Left lobe of liver (tissue), 2 donors: ENCODE results near the gene ABHD17A. TPM values are rescaled to one million over a fixed set of nuclear protein-coding genes. Genes with fewer than 3 reads are reported as not detected.

Experiments used
- ATAC-seq: fragments of 200-7000 bp; cut with Tn5 transposase; one replicate; pipeline ENCODE4 v1.9.1; 2020; ENCODE audit warnings: mild to moderate bottlenecking, moderate library complexity
- DNase-seq: peaks from one replicate; pipeline ENCODE4 v3.0.0-alpha.2; 2020; ENCODE audit warnings: low spot score
- total RNA-seq: library from RNA; stranded (reverse); gene quantifications from one replicate; pipeline ENCODE4 v1.2.1, GENCODE V29; 2021
- donor health status: DM: no; HTN: no; CAD: no; lungs with moderate emphysema.
- donor health status: DM: no; HTN: yes; CAD: no.

ABHD17A gene
- total RNA-seq, 1 donor from 2014 or later = 29.4 TPM

DNA sequence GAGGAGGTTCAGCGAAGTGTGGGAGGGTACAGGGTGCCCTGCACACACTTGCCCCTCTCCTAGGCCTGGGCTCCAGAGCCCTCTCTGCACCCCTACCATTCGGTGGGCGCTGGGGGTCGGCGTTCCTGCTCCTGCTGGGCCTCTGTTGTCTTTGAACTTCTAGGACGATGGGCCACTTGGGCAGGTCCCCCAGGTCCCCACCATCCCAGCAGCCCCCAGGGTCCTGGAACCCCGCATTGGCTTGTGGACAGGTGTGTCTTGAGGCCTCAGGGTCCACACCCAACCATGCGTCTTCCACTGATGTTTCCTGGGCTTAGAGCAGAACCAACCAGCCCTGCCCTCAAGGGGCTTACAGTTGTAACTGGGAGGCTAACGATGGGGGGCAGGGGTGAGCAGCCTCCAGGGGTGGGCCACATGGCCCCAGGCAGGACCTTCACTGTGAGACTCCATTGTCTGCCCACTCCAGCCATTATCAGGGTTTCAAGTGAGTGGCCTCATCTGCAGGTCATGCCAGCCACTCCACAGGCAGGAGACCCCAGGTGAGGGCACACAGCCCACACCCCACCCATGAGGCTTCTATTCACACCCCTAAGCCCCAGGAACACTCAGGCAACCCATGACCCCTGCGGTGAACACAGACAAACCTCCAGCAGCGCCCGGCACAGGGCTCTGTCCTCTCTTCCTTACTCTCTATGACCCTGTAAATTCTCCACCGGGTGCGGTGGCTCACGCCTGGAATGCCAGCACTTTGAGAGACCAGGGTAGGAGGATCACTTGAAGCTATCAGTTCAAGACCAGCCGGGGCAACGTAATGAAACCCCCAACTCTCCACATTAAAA lies 19.9 kb downstream of the ABHD17A start:
- no peak for DNase-seq

GRCh38 chr19:1864480-1865171 lies 20.7 kb downstream of the ABHD17A start:
- ATAC-seq = peak; percentile 61

More for the DNA sequence above, 19.9 kb downstream of the ABHD17A start:
- ATAC-seq = no peak

DNA sequence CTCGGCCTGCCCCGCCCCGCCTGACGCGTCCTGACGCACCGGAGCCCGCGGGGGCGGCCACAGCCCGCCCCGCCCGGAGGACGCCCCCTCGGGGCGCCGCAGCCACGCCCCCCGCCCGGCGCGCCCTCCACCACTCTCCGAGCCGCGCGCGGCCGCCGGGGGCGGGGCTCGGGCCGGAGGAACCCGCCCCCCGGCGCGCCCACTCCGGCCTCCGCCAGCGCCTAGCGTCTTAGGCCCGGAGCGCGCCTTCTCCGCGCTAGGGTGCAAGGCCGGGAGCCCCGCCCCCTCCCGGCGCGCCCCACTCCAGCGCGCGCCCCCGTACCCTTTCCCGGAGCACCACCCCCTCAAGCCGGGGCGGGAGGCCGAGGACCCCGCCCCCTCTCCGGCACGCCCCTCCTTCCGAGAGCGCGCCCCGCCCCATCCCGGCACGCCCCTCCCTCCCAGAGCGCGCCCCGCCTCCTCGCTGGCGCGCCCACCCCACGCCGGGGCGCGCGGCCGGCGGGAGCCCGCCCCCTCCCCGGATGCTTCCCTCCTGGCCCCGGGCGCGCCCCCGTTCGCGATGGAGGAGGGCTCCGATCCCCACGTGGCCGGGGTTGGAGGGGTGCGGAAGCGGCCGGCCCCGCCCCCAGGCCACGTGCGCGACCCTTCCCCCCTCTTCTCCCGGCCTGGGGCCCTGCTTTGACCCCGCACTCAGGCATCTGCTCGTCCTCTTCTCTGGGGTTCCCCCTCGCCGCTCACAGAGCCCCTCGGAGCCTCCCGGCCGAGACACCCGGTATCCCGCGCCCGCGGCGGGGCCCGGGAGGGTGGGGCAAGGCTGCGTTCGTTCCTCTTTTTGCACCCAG lies 21.4 kb downstream of the ABHD17A start:
- peak; percentile 75 for ATAC-seq
- DNase-seq = peak; percentile 95

More at GRCh38 chr19:1864480-1865171, 20.7 kb downstream of the ABHD17A start:
- DNase-seq = peak; percentile 85

DNA sequence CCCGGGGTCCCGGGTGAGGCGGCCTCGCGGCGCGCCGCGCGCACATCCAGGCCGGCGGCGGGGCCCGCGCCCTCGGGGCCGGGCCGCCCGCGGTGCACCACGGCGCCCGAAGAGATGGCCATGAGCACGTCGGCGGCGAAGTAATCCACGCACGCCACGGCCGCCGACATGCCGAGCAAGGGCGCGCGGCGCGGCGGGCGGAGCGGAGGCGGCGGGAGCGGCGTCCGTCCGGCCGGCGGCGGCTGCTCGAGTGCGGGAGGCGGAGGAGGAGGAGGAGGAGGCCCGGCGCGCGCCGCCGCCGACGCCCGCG lies 22.0 kb downstream of the ABHD17A start, which contains the start of gene KLF16:
TSS of gene KLF16 (minus strand) at position 252 of the 310 bp plus-strand sequence. CDS start at position 170, 82 bp downstream.
- ATAC-seq (no peak), DNase-seq (no peak)

GRCh38 chr19:1862424-1863327 lies 22.6 kb downstream of the ABHD17A start:
- ATAC-seq (no peak), DNase-seq (no peak)

DNA sequence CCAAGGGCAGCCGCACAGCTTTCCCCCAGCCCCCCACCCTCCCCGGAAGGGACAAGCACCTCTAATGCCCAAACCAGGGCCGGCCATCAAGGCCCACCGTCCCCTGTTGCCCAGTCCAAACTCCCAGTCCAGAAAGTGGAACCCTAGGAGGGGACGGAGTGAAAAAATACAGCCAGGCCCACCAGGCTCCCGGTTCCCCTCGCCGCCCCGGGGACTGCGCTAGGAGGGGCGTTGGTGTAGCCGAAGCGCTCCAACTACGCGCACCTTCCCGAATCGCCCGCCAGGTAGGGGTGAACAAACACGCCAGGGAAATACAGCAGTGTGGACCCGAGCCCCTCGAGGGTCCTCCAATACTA lies 23.2 kb downstream of the ABHD17A start:
- ATAC-seq (no peak), DNase-seq (no peak)

- ATAC-seq (no peak), DNase-seq (no peak)
Measured at GRCh38 chr19:1861599-1862031, 23.7 kb downstream of the ABHD17A start.

DNA sequence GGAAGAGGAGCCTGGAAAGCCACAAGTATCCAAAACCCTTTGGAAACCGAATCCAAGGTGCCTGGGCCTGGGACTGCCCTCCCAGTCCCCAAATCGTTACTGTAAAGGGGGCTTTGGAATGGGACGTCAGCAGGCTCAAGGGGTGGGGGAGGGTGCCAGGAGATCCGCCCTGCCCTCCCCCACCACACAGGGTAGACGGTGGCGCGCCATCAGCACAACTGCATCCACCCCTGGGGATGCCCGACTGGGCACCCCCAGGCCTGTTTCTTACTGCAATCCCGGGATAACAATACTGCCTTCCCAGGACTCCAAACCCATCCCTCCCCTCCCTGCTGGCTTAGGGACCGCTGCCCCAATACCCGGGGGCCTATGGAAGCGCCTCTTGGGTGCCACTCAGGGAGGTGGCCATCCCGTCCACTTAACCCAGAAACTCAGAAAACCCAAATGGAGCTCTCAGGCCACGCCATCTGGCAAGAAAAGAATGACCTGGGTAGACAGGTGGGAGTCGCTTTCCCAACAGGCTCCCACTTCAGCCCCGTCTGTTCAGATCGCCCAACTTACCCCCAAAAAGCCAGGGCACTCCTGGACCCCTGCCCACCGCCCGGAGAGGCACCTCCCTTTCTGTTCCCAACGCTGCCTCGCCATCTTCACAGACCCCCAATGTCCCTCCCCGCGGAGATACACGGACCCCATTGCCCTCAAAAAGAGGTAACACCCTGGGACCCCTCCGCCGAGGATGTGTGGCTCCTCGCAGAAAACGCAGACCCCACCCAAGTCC lies 24.3 kb downstream of the ABHD17A start:
- no peak for DNase-seq
- ATAC-seq = no peak

GRCh38 chr19:1860042-1860775 lies 25.1 kb downstream of the ABHD17A start:
- peak; percentile 11 for ATAC-seq

DNA sequence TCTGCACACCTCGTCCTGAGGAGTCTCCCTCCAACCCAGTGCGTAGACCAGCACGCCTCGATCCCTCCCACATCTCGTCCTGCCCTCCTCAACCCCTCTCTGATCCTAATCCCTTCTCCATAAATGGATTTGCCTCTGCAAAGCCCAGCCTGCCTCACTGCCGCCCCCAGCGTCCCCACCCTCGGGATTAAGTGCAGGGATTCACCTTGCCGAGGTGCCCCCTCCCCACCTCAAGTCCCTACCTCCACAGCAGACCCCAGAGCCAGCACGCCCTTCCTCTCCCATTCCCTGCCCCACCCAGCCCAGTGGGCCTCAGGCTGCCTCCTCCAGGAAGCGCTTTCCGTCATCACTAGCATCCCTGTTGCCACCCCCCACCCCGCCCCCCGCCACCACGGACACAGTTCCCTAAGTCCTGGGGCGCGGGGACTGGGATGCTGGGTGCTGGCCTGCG lies 25.9 kb downstream of the ABHD17A start:
- DNase-seq (no peak), ATAC-seq (no peak)

More at GRCh38 chr19:1860042-1860775, 25.1 kb downstream of the ABHD17A start:
- peak; percentile 90 for DNase-seq

DNA sequence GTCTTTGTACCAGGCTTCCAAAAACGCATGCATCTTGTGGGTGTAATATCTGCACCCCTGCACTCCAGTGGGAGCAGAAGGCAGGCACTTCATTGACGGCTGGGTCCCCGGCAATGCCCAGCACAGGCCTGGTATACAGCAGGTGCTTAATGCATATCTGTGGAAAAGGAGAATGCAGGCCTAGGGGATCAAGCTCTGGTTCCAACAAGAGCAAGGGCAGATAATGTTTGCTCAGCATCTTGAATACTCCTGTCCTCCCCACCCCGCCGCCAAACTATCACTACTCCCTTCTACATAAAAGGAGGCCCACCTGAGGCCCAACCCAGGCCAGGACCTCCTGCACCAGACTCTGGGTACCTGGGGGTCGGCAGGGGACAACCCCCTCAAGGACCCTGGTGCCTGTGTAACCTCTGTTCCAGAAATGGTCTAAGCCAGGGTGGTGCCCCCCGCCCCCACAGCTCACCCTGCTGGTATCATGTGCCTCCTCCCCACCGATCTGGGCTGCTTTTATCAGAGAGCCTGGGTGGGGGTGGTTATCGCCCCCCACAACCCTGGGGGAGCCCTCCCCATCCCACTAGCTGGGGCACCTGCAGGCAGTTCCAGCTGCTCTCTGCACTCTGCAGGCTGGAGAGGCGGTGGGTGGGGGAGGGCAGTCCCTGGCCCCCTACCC lies 26.7 kb downstream of the ABHD17A start:
- ATAC-seq = no peak
- DNase-seq = no peak

DNA sequence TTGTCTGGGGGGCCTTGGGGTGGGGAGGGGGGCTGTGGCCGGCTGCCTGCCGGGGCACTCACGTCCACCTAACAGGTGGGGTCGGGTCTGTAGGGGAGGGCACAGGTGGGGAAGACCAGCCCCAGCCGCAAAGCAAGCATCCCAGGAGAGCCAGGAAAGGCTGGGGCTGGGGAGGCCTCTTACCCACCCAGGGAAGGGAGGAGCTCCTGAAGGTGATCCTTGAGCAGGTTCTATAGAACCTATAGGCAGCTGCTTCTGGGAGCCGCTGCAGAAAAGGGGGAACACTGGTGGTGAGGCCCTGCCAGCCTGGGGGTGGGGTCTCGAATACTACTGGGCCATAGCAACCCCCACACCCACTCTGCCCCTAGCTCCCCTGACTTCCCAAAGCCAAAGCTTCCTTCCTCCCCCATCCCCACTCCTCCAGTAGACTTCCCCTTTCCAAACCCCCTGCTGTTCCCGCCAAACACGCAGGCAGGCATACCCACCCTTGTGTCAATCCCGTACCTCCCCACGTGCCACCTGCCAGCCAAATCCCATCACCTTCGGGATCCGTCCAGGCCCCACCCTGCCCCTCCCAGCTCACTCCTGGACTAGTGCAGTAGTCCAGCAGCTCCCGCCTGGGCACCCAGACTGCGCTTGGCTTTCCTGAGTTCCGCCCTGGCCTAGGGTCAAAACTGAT lies 27.5 kb downstream of the ABHD17A start:
- ATAC-seq = no peak
- no peak for DNase-seq

GRCh38 chr19:1856698-1857603 lies 28.3 kb downstream of the ABHD17A start:
- peak; percentile 92 for DNase-seq
- peak; percentile 70 for ATAC-seq

DNA sequence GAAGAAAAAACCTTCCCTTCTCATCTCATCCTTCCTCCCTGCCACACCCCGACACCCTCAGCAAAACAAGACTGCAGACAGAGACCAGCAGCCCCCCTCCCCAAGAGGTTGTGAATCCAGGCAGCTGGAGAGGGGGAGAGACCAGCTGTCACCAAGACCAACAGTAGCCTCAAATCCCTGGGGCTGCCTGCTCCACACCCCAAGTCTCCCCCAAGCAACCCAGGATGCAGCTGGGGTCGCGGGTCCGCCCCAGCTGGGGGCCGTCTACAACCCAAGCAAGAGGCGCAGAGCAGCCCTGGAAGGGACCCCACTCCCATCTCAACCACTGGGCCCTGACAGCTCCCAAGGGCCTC lies 29.0 kb downstream of the ABHD17A start:
- no peak for DNase-seq
- no peak for ATAC-seq

DNA sequence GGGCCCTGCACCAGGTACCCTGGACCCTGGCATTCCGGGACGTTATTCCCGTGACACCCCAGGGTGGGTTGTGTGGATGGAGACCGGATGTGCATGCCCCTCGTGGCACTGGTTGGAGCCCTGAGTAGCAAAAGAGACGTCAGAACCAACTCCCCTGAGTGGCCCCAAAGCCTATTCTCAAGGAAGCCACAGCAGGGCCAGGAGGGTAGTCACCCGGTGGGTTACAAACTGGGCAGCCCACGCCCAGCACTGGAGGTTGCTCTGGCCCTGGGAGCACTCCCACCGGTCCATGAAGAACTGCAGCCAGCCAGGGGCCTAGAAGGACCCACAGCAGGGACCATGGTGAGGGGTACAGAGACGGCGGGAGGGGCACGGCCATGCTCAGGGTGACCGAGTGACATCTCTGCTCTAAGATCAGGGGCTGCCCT lies 29.5 kb downstream of the ABHD17A start:
- no peak for ATAC-seq

GRCh38 chr19:1855040-1855827 lies 30.1 kb downstream of the ABHD17A start:
- DNase-seq (peak; percentile 81), ATAC-seq (peak; percentile 32)

More for the DNA sequence above, 29.5 kb downstream of the ABHD17A start:
- DNase-seq = no peak
